SK-N-SH treated with all-trans-retinoic acid at 6 μM for 48 hours (cell line): ENCODE measurements around the gene NOTUM.

ENCODE experiments used
- ATAC-seq: fragments of 200-7000 bp; cut with Tn5 transposase; 3 replicates; pipeline ENCODE4 v1.9.1; 2020; ENCODE audit warnings: mild to moderate bottlenecking, moderate library complexity
- ARNTL ChIP-seq: fragments of 450-650 bp; formaldehyde crosslinking; IDR thresholded peaks from 2 replicates; pipeline ENCODE4 v1.5.0; 2020; ENCODE audit warnings: low read depth, mild to moderate bottlenecking, moderate library complexity, borderline replicate concordance
- BACH2 ChIP-seq: fragments of 250-450 bp; sonication (Bioruptor Pico); IDR thresholded peaks from 2 replicates; pipeline ENCODE4 v1.9.0; 2021; ENCODE audit warnings: mild to moderate bottlenecking, borderline replicate concordance
- CREB5 ChIP-seq: fragments of 250-450 bp; sonication (Bioruptor Pico); IDR thresholded peaks from 2 replicates; pipeline ENCODE4 v1.5.1; 2020; ENCODE audit warnings: low read depth, mild to moderate bottlenecking, moderate library complexity
- CSDC2 ChIP-seq: fragments of 250-450 bp; sonication (Bioruptor Pico); IDR thresholded peaks from 2 replicates; pipeline ENCODE4 v1.5.0; 2020; ENCODE audit warnings: mild to moderate bottlenecking, moderate library complexity
- CSRNP3 ChIP-seq: fragments of 250-450 bp; sonication (Bioruptor Pico); IDR thresholded peaks from 2 replicates; pipeline ENCODE4 v1.5.1; 2021; ENCODE audit warnings: mild to moderate bottlenecking, moderate library complexity
- ESRRG ChIP-seq: fragments of 250-450 bp; sonication (Bioruptor Pico); IDR thresholded peaks from 2 replicates; pipeline ENCODE4 v1.6.1; 2021; ENCODE audit warnings: mild to moderate bottlenecking
- GLIS3 ChIP-seq: fragments of 250-450 bp; sonication (Bioruptor Pico); IDR thresholded peaks from 2 replicates; pipeline ENCODE4 v1.5.0; 2020; ENCODE audit warnings: mild to moderate bottlenecking, moderate library complexity
- PATZ1 ChIP-seq: fragments of 250-450 bp; sonication (Bioruptor Pico); IDR thresholded peaks from 2 replicates; pipeline ENCODE4 v1.8.0; 2020; ENCODE audit warnings: mild to moderate bottlenecking, moderate library complexity, borderline replicate concordance
- POU6F1 ChIP-seq: fragments of 250-450 bp; sonication (Bioruptor Pico); IDR thresholded peaks from 2 replicates; pipeline ENCODE4 v1.8.0; 2021; ENCODE audit warnings: low read depth, mild to moderate bottlenecking, moderate library complexity, borderline replicate concordance
- PPARA ChIP-seq: fragments of 250-450 bp; sonication (Bioruptor Pico); IDR thresholded peaks from 2 replicates; pipeline ENCODE4 v1.5.0; 2020; ENCODE audit warnings: mild to moderate bottlenecking, borderline replicate concordance
- RARB ChIP-seq: fragments of 250-450 bp; sonication (Bioruptor Pico); IDR thresholded peaks from 2 replicates; pipeline ENCODE4 v1.8.0; 2021; ENCODE audit warnings: mild to moderate bottlenecking, moderate library complexity
- SNAI2 ChIP-seq: fragments of 250-450 bp; sonication (Bioruptor Pico); IDR thresholded peaks from 2 replicates; pipeline ENCODE4 v1.5.0; 2020; ENCODE audit warnings: mild to moderate bottlenecking, moderate library complexity
- TCF4 ChIP-seq: fragments of 250-450 bp; sonication (Bioruptor Pico); IDR thresholded peaks from 2 replicates; pipeline ENCODE4 v1.8.0; 2021; ENCODE audit warnings: mild to moderate bottlenecking, moderate library complexity, borderline replicate concordance
- TOX ChIP-seq: fragments of 250-450 bp; sonication (Bioruptor Pico); IDR thresholded peaks from 2 replicates; pipeline ENCODE4 v1.8.0; 2021; ENCODE audit warnings: mild to moderate bottlenecking, moderate library complexity, borderline replicate concordance
- TSHZ2 ChIP-seq: fragments of 250-450 bp; sonication (Bioruptor Pico); IDR thresholded peaks from 2 replicates; pipeline ENCODE4 v1.5.0; 2020; ENCODE audit warnings: mild to moderate bottlenecking, moderate library complexity
- ZC3H10 ChIP-seq: fragments of 250-450 bp; sonication (Bioruptor Pico); IDR thresholded peaks from 2 replicates; pipeline ENCODE4 v1.5.1; 2021; ENCODE audit warnings: mild to moderate bottlenecking, moderate library complexity
- ZFP3 ChIP-seq: fragments of 250-450 bp; sonication (Bioruptor Pico); IDR thresholded peaks from 2 replicates; pipeline ENCODE4 v1.5.0; 2020; ENCODE audit warnings: mild to moderate bottlenecking, moderate library complexity
- ZFP30 ChIP-seq: fragments of 450-650 bp; formaldehyde crosslinking; IDR thresholded peaks from 2 replicates; pipeline ENCODE4 v1.5.0; 2022; ENCODE audit warnings: mild to moderate bottlenecking, moderate library complexity
- ZNF565 ChIP-seq: fragments of 450-650 bp; formaldehyde crosslinking; conservative IDR thresholded peaks from 2 replicates; pipeline ENCODE4 v1.5.0; 2020; ENCODE audit warnings: low read depth, mild to moderate bottlenecking, moderate library complexity
- ZNF8 ChIP-seq: fragments of 450-650 bp; formaldehyde crosslinking; IDR thresholded peaks from 2 replicates; pipeline ENCODE4 v1.5.0; 2020; ENCODE audit warnings: mild to moderate bottlenecking, moderate library complexity

The NOTUM gene

GRCh38 chr17:81961087-81961511 is at the start of gene NOTUM:
TSS of gene NOTUM (minus strand) at chr17:81961187. CDS start at chr17:81960909, 278 bp downstream.
- ATAC-seq: 0 out of 3 replicates have a peak, but pooled peaks have one; percentile 17
- no peak for TF ChIP-seq CSRNP3
- no peak for TF ChIP-seq TSHZ2 (CRISPR knock-in tag)

GRCh38 chr17:82009413-82009812 is 48.4 kb upstream of the NOTUM start:
- no peak for ATAC-seq
- TF ChIP-seq ZNF8 (CRISPR knock-in tag): no peak
- no peak for TF ChIP-seq CSDC2 (CRISPR knock-in tag)
- TF ChIP-seq ZFP30 (CRISPR knock-in tag): no peak
- TF ChIP-seq ZC3H10: no peak
- TF ChIP-seq PPARA (CRISPR knock-in tag): no peak
- no peak for TF ChIP-seq CREB5 (CRISPR knock-in tag)
- TF ChIP-seq POU6F1: no peak
- TF ChIP-seq PATZ1 (CRISPR knock-in tag): no peak
- TF ChIP-seq TSHZ2 (CRISPR knock-in tag): no peak
- no peak for TF ChIP-seq TCF4 (CRISPR knock-in tag)
- no peak for TF ChIP-seq TOX (CRISPR knock-in tag)
- TF ChIP-seq RARB (CRISPR knock-in tag): no peak
- TF ChIP-seq ARNTL (CRISPR knock-in tag): no peak
- no peak for TF ChIP-seq SNAI2 (CRISPR knock-in tag)
- no peak for TF ChIP-seq BACH2 (CRISPR knock-in tag)
- no peak for TF ChIP-seq GLIS3
- TF ChIP-seq CSRNP3: no peak
- no peak for TF ChIP-seq ZNF565 (CRISPR knock-in tag)
- no peak for TF ChIP-seq ZFP3 (CRISPR knock-in tag)
- no peak for TF ChIP-seq ESRRG (CRISPR knock-in tag)
